8988T (cell line): Measurements from ENCODE around the gene MYH4.

ENCODE experiments used
- DNase-seq: peaks from one replicate; pipeline ENCODE4 v3.0.0; 2011

The MYH4 gene

DNA sequence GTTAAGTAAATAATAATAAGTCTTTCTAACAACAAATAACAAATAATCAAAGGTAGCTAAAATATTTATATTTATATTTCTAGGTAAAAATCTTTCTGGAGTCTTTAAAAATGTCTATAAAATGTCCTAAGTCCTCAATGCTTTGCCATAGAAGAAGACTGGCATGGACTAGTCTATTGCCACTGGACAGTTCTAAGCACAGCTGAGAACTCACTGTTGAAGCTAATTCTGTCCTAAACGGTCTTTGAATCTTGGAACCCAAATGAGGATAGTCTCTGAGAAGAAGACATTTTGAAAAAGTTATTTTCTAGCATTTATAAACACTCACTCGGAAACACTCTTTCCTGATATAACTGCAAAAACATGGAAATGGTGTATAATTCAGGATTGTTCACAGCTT, 48.1 kb downstream of the MYH4 start:
- DNase-seq: no peak

GRCh38 chr17:10420811-10421210, 48.5 kb downstream of the MYH4 start:
- no peak for DNase-seq

- DNase-seq: no peak
Observed at GRCh38 chr17:10417431-10417830, 51.9 kb downstream of the MYH4 start.

GRCh38 chr17:10415161-10415560, 54.2 kb downstream of the MYH4 start:
- no peak for DNase-seq

DNA sequence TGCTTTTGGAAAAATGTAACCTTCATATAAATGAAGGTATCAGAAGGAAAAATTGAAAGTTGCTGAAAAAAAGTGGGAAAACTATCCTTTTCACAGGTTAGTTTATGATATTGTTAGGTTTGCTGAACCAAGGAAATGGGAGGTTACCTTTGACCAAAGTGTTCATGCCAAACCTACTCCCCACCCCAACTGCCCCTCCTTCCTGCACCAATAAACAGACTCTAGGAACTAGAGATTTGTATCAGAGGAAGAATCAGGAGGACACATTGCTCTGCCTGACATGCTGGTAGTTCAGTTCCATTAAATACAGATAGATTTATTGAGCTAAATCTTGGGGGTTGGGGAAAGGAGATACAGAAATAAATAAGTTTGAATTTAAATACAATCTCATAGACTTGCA, 65.8 kb downstream of the MYH4 start:
- no peak for DNase-seq

- no peak for DNase-seq
Observed at GRCh38 chr17:10398352-10398751, 71.0 kb downstream of the MYH4 start.

GRCh38 chr17:10396524-10397163, 72.7 kb downstream of the MYH4 start:
- no peak for DNase-seq

DNA sequence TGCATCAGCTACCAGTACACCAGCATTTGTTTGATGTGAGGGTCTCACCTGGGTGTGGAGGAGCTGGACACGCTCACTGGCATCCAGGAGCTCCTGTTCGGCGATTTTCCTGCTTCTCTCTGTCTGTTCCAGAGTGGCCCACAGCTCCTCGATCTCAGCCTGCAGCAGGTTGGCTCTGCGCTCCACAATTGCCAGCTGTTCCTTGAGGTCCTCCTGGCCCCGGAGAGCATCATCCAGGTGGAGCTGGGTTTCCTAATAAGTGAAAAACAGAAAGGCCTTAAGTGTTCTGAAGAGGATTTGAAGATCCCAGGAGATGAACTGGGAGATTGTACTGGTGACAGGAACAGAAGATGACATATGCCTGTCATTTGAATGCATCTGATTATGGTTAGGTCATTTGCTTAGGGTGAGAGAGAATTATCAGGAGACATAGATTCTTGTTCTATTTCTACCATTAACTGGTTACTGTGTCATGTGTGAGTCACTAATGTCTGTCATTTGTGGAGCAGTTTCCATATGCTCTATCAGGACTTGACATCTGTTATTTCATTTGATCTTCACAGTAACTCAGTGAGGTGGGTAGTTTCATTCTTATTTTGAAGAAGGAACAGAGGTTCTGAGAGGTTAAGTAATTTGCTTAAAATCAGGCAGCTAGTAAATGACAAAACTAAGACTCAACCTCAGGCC, 75.0 kb downstream of the MYH4 start:
- no peak for DNase-seq
